Type B pancreatic cell (in vitro differentiated cells): ENCODE results near the gene EIF3L. TPM values are rescaled to one million over a fixed set of nuclear protein-coding genes. Genes with fewer than 3 reads are reported as not detected.
A peak's percentile ranks its signal among the peaks of the same experiment; 100 is the strongest.

Experiments
- DNase-seq: peaks from one replicate; pipeline ENCODE4 v3.0.0; 2021; ENCODE audit warnings: mixed read lengths; ENCODE audit not compliant: unreplicated experiment; ENCODE audit errors: extremely low spot score
- H3K27ac Mint-ChIP-seq: 2 replicates; pipeline ENCODE4 v1.8.0; 2021; ENCODE audit warnings: mild to moderate bottlenecking, mixed read lengths
- H3K27me3 Mint-ChIP-seq: 2 replicates; pipeline ENCODE4 v1.8.0; 2021; ENCODE audit warnings: mixed read lengths
- H3K36me3 Mint-ChIP-seq: 2 replicates; pipeline ENCODE4 v1.8.0; 2021; ENCODE audit warnings: mixed read lengths
- H3K4me1 Mint-ChIP-seq: one replicate; pipeline ENCODE4 v1.8.0; 2021; ENCODE audit warnings: mixed read lengths; ENCODE audit not compliant: unreplicated experiment
- H3K4me3 Mint-ChIP-seq: 2 replicates; pipeline ENCODE4 v1.8.0; 2021; ENCODE audit warnings: mild to moderate bottlenecking, mixed read lengths
- H3K9me3 Mint-ChIP-seq: 2 replicates; pipeline ENCODE4 v1.8.0; 2021; ENCODE audit warnings: mixed read lengths
- total RNA-seq: library from RNA; stranded (reverse); gene quantifications from 2 replicates; pipeline ENCODE4 v1.2.1, GENCODE V29; 2021; ENCODE audit warnings: low replicate concordance
- TF ChIP-seq, protein P1 (sequence below): fragments of 200-600 bp; sonication (generic); conservative IDR thresholded peaks from 2 replicates; pipeline ENCODE4 v1.5.0; 2021; ENCODE audit warnings: antibody characterized with exemption, mild to moderate bottlenecking

EIF3L gene
- total RNA-seq, 1 donor from 2014 or later: 740 TPM

- H3K4me1 Mint-ChIP-seq: peaks cover 41% of the 10 kb centered on the region
- H3K4me3 Mint-ChIP-seq: peak overlapping the region; percentile 93
- H3K36me3 Mint-ChIP-seq: peaks cover 12% of the 10 kb centered on the region
- TF ChIP-seq, protein P1, sequence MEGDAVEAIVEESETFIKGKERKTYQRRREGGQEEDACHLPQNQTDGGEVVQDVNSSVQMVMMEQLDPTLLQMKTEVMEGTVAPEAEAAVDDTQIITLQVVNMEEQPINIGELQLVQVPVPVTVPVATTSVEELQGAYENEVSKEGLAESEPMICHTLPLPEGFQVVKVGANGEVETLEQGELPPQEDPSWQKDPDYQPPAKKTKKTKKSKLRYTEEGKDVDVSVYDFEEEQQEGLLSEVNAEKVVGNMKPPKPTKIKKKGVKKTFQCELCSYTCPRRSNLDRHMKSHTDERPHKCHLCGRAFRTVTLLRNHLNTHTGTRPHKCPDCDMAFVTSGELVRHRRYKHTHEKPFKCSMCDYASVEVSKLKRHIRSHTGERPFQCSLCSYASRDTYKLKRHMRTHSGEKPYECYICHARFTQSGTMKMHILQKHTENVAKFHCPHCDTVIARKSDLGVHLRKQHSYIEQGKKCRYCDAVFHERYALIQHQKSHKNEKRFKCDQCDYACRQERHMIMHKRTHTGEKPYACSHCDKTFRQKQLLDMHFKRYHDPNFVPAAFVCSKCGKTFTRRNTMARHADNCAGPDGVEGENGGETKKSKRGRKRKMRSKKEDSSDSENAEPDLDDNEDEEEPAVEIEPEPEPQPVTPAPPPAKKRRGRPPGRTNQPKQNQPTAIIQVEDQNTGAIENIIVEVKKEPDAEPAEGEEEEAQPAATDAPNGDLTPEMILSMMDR: no peak
- H3K27ac Mint-ChIP-seq: peak overlapping the region; percentile 92
- H3K9me3 Mint-ChIP-seq: no peaks in the 10 kb centered on the region
- H3K27me3 Mint-ChIP-seq: no peaks in the 10 kb centered on the region
- no peak for DNase-seq
These were observed 57.3 kb downstream of the EIF3L start for GRCh38 chr22:37906364-37907008.

DNA sequence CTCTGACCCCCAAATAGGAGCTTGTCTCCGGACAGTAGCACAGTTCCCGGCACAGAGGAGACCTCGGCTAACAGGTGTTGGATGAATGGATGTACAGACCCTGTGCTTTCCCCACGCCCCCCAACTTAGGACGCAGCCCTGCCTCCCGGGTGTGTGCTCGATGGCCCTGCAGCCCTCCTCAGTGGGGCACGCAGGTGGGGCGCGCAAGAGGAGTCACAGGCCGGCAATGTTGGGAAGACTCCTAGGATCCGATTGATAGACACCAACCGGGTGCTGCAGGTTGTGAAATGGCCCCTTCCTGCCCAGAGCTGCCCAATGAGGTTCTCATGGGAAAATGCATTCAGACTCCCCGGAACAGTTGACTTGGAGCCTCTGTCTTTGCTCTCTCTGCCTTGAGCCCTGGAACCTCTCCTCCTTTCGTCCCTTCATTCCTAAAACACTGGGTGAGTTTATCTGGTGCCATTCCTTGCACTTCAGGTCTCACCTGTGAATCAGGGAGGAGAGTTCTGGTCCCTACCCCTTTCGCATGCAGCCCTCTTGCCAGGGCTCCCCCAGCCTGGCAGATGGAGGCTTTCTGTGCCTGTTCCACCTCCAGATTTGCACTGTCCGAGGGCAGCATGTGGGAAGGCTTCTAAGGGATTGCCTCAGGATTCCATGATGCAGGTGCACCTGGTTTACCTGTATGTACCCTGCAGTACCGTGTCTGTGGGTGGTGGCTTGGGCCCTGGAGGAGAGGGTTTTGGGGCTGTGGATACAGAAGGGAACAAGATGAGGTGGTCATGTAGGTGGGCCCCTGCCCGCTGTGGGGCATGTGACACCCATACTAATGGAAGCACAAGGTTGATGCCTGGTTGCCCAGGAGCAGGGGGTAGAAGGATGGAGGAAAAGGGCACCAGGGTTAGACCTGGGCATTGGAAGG is 58.1 kb downstream of the EIF3L start:
- Mint-ChIP-seq H3K9me3 (no peaks in the 10 kb centered on the region), H3K4me1 (peaks cover 45% of the 10 kb centered on the region), H3K27ac (peak overlapping the region; percentile 92), H3K36me3 (peaks cover 12% of the 10 kb centered on the region), H3K4me3 (peak overlapping the region; percentile 93), H3K27me3 (no peaks in the 10 kb centered on the region)
- TF ChIP-seq, protein P1: no peak
- no peak for DNase-seq

DNA sequence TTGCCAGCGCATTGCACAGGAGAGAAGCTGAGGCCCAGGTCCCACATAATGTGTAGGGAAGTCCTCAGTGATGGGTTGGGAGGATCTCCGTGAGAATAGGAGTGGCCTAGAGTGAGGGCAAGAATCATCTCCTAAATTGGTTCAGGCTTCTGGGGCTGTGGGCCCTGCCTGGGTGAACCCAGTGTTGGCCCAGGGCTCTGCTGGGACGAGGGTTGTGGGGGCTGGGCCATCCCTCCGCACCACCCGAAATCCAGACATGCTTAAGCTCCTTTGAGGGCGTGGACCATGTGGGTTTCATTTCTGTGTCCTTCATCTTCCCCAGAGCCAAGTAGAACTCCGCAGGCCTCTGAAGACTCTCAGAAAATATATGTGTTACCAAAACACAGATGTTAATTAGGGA is 60.5 kb downstream of the EIF3L start:
- TF ChIP-seq, protein P1: no peak
- peak overlapping the region; percentile 60 for H3K4me3 Mint-ChIP-seq
- peaks cover 45% of the 10 kb centered on the region for H3K4me1 Mint-ChIP-seq
- no peaks in the 10 kb centered on the region for H3K27me3 Mint-ChIP-seq
- no peak overlapping the region for H3K27ac Mint-ChIP-seq
- H3K9me3 Mint-ChIP-seq: no peaks in the 10 kb centered on the region
- no peak for DNase-seq
- H3K36me3 Mint-ChIP-seq: peaks cover 12% of the 10 kb centered on the region

GRCh38 chr22:37910890-37911672 is 61.9 kb downstream of the EIF3L start:
- peaks cover 40% of the 10 kb centered on the region for H3K4me1 Mint-ChIP-seq
- TF ChIP-seq, protein P1: no peak
- no peak for DNase-seq
- peak overlapping the region; percentile 87 for H3K27ac Mint-ChIP-seq
- H3K4me3 Mint-ChIP-seq: peak overlapping the region; percentile 78
- H3K27me3 Mint-ChIP-seq: no peaks in the 10 kb centered on the region
- H3K9me3 Mint-ChIP-seq: no peaks in the 10 kb centered on the region
- H3K36me3 Mint-ChIP-seq: peaks cover 12% of the 10 kb centered on the region

- DNase-seq: no peak
- Mint-ChIP-seq H3K36me3 (peaks cover 12% of the 10 kb centered on the region), H3K27me3 (no peaks in the 10 kb centered on the region), H3K27ac (no peak overlapping the region), H3K4me3 (no peak overlapping the region), H3K9me3 (no peaks in the 10 kb centered on the region), H3K4me1 (peaks cover 40% of the 10 kb centered on the region)
- TF ChIP-seq, protein P1: no peak
These were observed 62.5 kb downstream of the EIF3L start for GRCh38 chr22:37911697-37912096.
